HCT116 (cell line): ENCODE results near the gene CDC6. TPM values are rescaled to one million over a fixed set of nuclear protein-coding genes. Genes with fewer than 3 reads are reported as not detected.

Experiments
- ATAC-seq: fragments of 200-7000 bp; cut with Tn5 transposase; 2 replicates; pipeline ENCODE4 v1.9.1; 2020; ENCODE audit warnings: mild to moderate bottlenecking, moderate library complexity
- BruUV-seq: library from RNA; stranded (reverse); fragments of 400-500 nt; replicated peaks from 2 replicates; lab custom pipeline; 2021; lab: Mats Ljungman, UMichigan
- CTCF ChIA-PET: fragments of 300-600 bp; sonication (Branson Sonifier 250); formaldehyde crosslinking; loops from one replicate; lab custom pipeline; 2021; ENCODE audit warnings: antibody characterized with exemption; lab: Charles Lee
- POLR2A ChIA-PET: fragments of 300-600, 350-600 bp; sonication (Branson Sonifier 250); formaldehyde crosslinking; loops from one replicate; lab custom pipeline; 2021; ENCODE audit warnings: antibody characterized with exemption; lab: Charles Lee
- RAD21 ChIA-PET, 2 experiments: fragments of 300-600 bp; sonication (Branson Sonifier 250); formaldehyde crosslinking; loops; one replicate each; lab custom pipeline; 2023; ENCODE audit warnings: low total read pairs in 2 of 2; ENCODE audit not compliant: uncharacterized antibody in 2 of 2, unreplicated experiment in 2 of 2, low non-redundant PET in 1 of 2; lab: Charles Lee
- DNase-seq: peaks from one replicate; pipeline ENCODE4 v3.0.0-alpha.2; 2010; ENCODE audit warnings: low read depth, low spot score
- H2AFZ ChIP-seq: fragments of 200-600 bp; shearing (Covaris generic), sonication (generic); 2 replicates; pipeline ENCODE4 v1.6.1; 2017; ENCODE audit warnings: low read depth, mixed run types, mixed read lengths, antibody characterized with exemption, low read length; ENCODE audit not compliant: poor library complexity, severe bottlenecking
- H3K27ac ChIP-seq: 2 replicates; pipeline ENCODE4 v1.5.1; 2012; ENCODE audit warnings: low read depth, low read length
- H3K27me3 ChIP-seq: fragments of 200-600 bp; sonication (generic); 2 replicates; pipeline ENCODE4 v1.6.1; 2016; ENCODE audit warnings: mixed run types, low read length, mixed read lengths; ENCODE audit not compliant: insufficient read depth
- H3K36me3 ChIP-seq, 2 experiments: fragments of 200-500 bp in 1 of 2; fragments of 200-600 bp in 1 of 2; sonication (Bioruptor generic) in 1 of 2; sonication (generic) in 1 of 2; 2 replicates each; pipeline versions ENCODE4 v1.5.1 to v1.6.1; 2014 to 2016; ENCODE audit warnings: low read length in 2 of 2, inconsistent platforms in 1 of 2, mixed read lengths in 1 of 2, mixed run types in 1 of 2; ENCODE audit not compliant: insufficient read depth in 2 of 2, control insufficient read depth in 1 of 2
- H3K4me1 ChIP-seq, 2 experiments: fragments of 200-600 bp in 1 of 2; sonication (generic) in 1 of 2; 2 replicates each; pipeline versions ENCODE4 v1.5.1 to v1.6.1; 2012 to 2017; ENCODE audit warnings: low read length in 2 of 2, inconsistent platforms in 1 of 2, mild to moderate bottlenecking in 1 of 2, mixed read lengths in 1 of 2, mixed run types in 1 of 2, moderate library complexity in 1 of 2; ENCODE audit not compliant: insufficient read depth in 2 of 2, control insufficient read depth in 1 of 2
- H3K4me2 ChIP-seq: fragments of 200-600 bp; sonication (generic); 2 replicates; pipeline ENCODE4 v1.6.1; 2017; ENCODE audit warnings: mixed run types, low read length, mixed read lengths
- H3K4me3 ChIP-seq, 2 experiments: fragments of 200-600 bp in 1 of 2; sonication (generic) in 1 of 2; replicated peaks in 1 of 2; 2 replicates each; pipeline ENCODE4 v1.5.1; 2011 to 2016; ENCODE audit warnings: low read length in 2 of 2, control low read depth in 1 of 2, low read depth in 1 of 2, mild to moderate bottlenecking in 1 of 2, mixed read lengths in 1 of 2, mixed run types in 1 of 2
- H3K79me2 ChIP-seq: fragments of 200-600 bp; sonication (generic); 2 replicates; pipeline ENCODE4 v1.6.1; 2017; ENCODE audit warnings: mild to moderate bottlenecking, mixed run types, low read length, moderate library complexity, mixed read lengths; ENCODE audit not compliant: insufficient read depth
- H3K9ac ChIP-seq: fragments of 200-600 bp; sonication (generic); 2 replicates; pipeline ENCODE4 v1.6.1; 2016; ENCODE audit warnings: low read length, mixed read lengths
- H3K9me2 ChIP-seq: fragments of 200-600 bp; sonication (generic), shearing (Covaris generic); 2 replicates; pipeline ENCODE4 v1.6.1; 2017; ENCODE audit warnings: mixed run types, mild to moderate bottlenecking, moderate library complexity; ENCODE audit not compliant: insufficient read depth
- H3K9me3 ChIP-seq, 2 experiments: fragments of 200-500 bp in 1 of 2; fragments of 200-600 bp in 1 of 2; sonication (Bioruptor generic) in 1 of 2; sonication (generic) in 1 of 2; 2 replicates each; pipeline ENCODE4 v1.6.1; 2014 to 2017; ENCODE audit warnings: low read length in 2 of 2, mixed read lengths in 2 of 2, inconsistent platforms in 1 of 2, low read depth in 1 of 2, mild to moderate bottlenecking in 1 of 2, mixed run types in 1 of 2, moderate library complexity in 1 of 2; ENCODE audit not compliant: control insufficient read depth in 1 of 2, insufficient read depth in 1 of 2
- H4K20me1 ChIP-seq: fragments of 200-600 bp; sonication (generic), shearing (Covaris generic); 2 replicates; pipeline ENCODE4 v1.6.1; 2017; ENCODE audit warnings: mixed run types, mild to moderate bottlenecking, moderate library complexity; ENCODE audit not compliant: insufficient read depth
- ATF3 ChIP-seq: IDR thresholded peaks from 2 replicates; pipeline ENCODE4 v1.6.1; 2012
- CEBPB ChIP-seq: IDR thresholded peaks from 2 replicates; pipeline ENCODE4 v1.6.1; 2012; ENCODE audit warnings: low read depth
- CTCF ChIP-seq, 3 experiments: fragments of 200-600 bp in 1 of 3; sonication (generic) in 1 of 3; IDR thresholded peaks in 2 of 3; conservative IDR thresholded peaks in 1 of 3; 2 replicates each; pipeline ENCODE4 v1.5.1; 2012 to 2017; ENCODE audit warnings: low read depth in 2 of 3, low read length in 2 of 3, antibody characterized with exemption in 1 of 3, borderline replicate concordance in 1 of 3, control low read depth in 1 of 3, mild to moderate bottlenecking in 1 of 3, mixed read lengths in 1 of 3, mixed run types in 1 of 3, moderate library complexity in 1 of 3; ENCODE audit not compliant: insufficient read depth in 1 of 3
- EGR1 ChIP-seq: IDR thresholded peaks from 2 replicates; pipeline ENCODE4 v1.6.1; 2012; ENCODE audit warnings: low read depth
- EZH2phosphoT487 ChIP-seq: fragments of 200-600 bp; IDR thresholded peaks from 2 replicates; pipeline ENCODE4 v1.6.1; 2018; ENCODE audit warnings: antibody characterized with exemption, borderline replicate concordance
- FOSL1 ChIP-seq: IDR thresholded peaks from 2 replicates; pipeline ENCODE4 v1.6.1; 2012; ENCODE audit warnings: low read depth
- POLR2A ChIP-seq: IDR thresholded peaks from 2 replicates; pipeline ENCODE4 v1.7.0; 2011; ENCODE audit warnings: borderline replicate concordance; ENCODE audit not compliant: insufficient read depth, insufficient read length; ENCODE audit errors: extremely low read depth
- POLR2AphosphoS5 ChIP-seq: IDR thresholded peaks from 2 replicates; pipeline ENCODE4 v1.6.1; 2011; ENCODE audit warnings: mild to moderate bottlenecking, low read depth, low read length, moderate library complexity
- RAD21 ChIP-seq: IDR thresholded peaks from 2 replicates; pipeline ENCODE4 v1.6.1; 2012; ENCODE audit warnings: low read depth, mild to moderate bottlenecking
- SP1 ChIP-seq: IDR thresholded peaks from 2 replicates; pipeline ENCODE4 v1.6.1; 2012; ENCODE audit warnings: low read depth
- SRF ChIP-seq: IDR thresholded peaks from 2 replicates; pipeline ENCODE4 v1.6.1; 2012; ENCODE audit warnings: low read depth
- TCF7L2 ChIP-seq: IDR thresholded peaks from 2 replicates; pipeline ENCODE4 v1.7.0; 2011; ENCODE audit warnings: borderline replicate concordance, inconsistent platforms; ENCODE audit not compliant: insufficient read depth, insufficient read length; ENCODE audit errors: extremely low read depth
- YY1 ChIP-seq: IDR thresholded peaks from 2 replicates; pipeline ENCODE4 v1.6.1; 2011; ENCODE audit warnings: low read length, low read depth, moderate library complexity, mild to moderate bottlenecking; ENCODE audit not compliant: insufficient replicate concordance; ENCODE audit errors: extremely low read depth
- ZFX ChIP-seq: fragments of 450-650 bp; IDR thresholded peaks from 2 replicates; pipeline ENCODE4 v1.6.1; 2017
- intact Hi-C: fragments of 100-400 bp; cut with micrococcal nuclease; formaldehyde crosslinking; loops from 2 replicates; pipeline ENCODE4 v1.10.0; 2022
- total RNA-seq: library from RNA; stranded (reverse); gene quantifications from one replicate; pipeline ENCODE4 v1.2.1, GENCODE V29; 2021; ENCODE audit not compliant: unreplicated experiment
- TF ChIP-seq, protein P1 (sequence below): IDR thresholded peaks from 2 replicates; pipeline ENCODE4 v1.6.1; 2011; ENCODE audit warnings: mild to moderate bottlenecking, low read length, moderate library complexity; ENCODE audit not compliant: insufficient replicate concordance; ENCODE audit errors: extremely low read depth

The CDC6 gene
- total RNA-seq, 1 experiment from 2014 or later: 117 TPM

GRCh38 chr17:40248507-40248906 lies 39.2 kb upstream of the CDC6 start:
- TF ChIP-seq SP1 (no peak), TCF7L2 (no peak), FOSL1 (no peak), SRF (no peak), POLR2A (no peak), CEBPB (no peak), POLR2AphosphoS5 (no peak), EGR1 (no peak), CTCF (IDR thresholded peaks at IDR 0.05 in 2 of 3, conservative IDR thresholded peaks at IDR 0.05 in 1 of 3; ENCODE audit: borderline replicate concordance in 1 of 3, insufficient read depth in 1 of 3, low read depth in 2 of 3, low read length in 2 of 3) (no peak), ATF3 (no peak), RAD21 (no peak), ZFX (no peak), YY1 (no peak), EZH2phosphoT487 (no peak)
- TF ChIP-seq, protein P1, sequence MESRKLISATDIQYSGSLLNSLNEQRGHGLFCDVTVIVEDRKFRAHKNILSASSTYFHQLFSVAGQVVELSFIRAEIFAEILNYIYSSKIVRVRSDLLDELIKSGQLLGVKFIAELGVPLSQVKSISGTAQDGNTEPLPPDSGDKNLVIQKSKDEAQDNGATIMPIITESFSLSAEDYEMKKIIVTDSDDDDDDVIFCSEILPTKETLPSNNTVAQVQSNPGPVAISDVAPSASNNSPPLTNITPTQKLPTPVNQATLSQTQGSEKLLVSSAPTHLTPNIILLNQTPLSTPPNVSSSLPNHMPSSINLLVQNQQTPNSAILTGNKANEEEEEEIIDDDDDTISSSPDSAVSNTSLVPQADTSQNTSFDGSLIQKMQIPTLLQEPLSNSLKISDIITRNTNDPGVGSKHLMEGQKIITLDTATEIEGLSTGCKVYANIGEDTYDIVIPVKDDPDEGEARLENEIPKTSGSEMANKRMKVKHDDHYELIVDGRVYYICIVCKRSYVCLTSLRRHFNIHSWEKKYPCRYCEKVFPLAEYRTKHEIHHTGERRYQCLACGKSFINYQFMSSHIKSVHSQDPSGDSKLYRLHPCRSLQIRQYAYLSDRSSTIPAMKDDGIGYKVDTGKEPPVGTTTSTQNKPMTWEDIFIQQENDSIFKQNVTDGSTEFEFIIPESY: no peak
- H3K27me3 ChIP-seq: no peaks in the 10 kb centered on the region
- H3K9ac ChIP-seq: no peak overlapping the region
- no TSS peak for BruUV-seq
- no peak overlapping the region for H3K4me2 ChIP-seq
- peaks cover 3% of the 10 kb centered on the region; the same call in 1 of the 2 replicates for H4K20me1 ChIP-seq
- H3K9me2 ChIP-seq: no peaks in the 10 kb centered on the region
- intact Hi-C loops: no loop called here
- POLR2A ChIA-PET: no interaction called here
- DNase-seq: no peak
- no peaks in the 10 kb centered on the region for H3K9me3 ChIP-seq
- H3K79me2 ChIP-seq: peaks cover 81% of the 10 kb centered on the region
- no peak overlapping the region for H2AFZ ChIP-seq
- peaks cover 17 to 25% of the 10 kb centered on the region in 2 experiments for H3K4me1 ChIP-seq
- CTCF ChIA-PET: no interaction called here
- H3K27ac ChIP-seq: no peak overlapping the region
- no peak overlapping the region for H3K4me3 ChIP-seq
- ATAC-seq: no peak
- RAD21 ChIA-PET: no interaction called here
- no peaks in the 10 kb centered on the region for H3K36me3 ChIP-seq
